Immature natural killer cell (primary cell): ENCODE data around the gene TMEM45B. TPM values are rescaled to one million over a fixed set of nuclear protein-coding genes. Genes with fewer than 3 reads are reported as not detected.

ENCODE experiments used
- polyA plus RNA-seq, 3 donors: library from polyadenylated mRNA; unstranded; fragments of 300-500 nt; fragmentation: Illumina TruSeq; gene quantifications; one replicate each; pipeline ENCODE4 v1.2.3, GENCODE V29; 2021

TMEM45B gene
- polyA plus RNA-seq, 3 donors from 2014 or later, result 0.10 TPM; not detected in 2

Other genes starting within 250 kb of the TMEM45B start
- 10 to 100 TPM in 2 of 3 donors, 1 to 10 TPM in 1; 4.2 to 16.5 (median 10.7) TPM for gene NFRKB, start 79.7 kb downstream of the TMEM45B start, polyA plus RNA-seq
- gene PRDM10, start 187.0 kb downstream of the TMEM45B start, polyA plus RNA-seq, result 1 to 10 TPM in 2 of 3 donors, not detected in 1; 1.3 to 5.0 TPM